DLD1 (cell line): ENCODE data around the gene MPZL1.
"Not testable (repeated sequence)": the region's sequence is repeated elsewhere in the genome, so short reads cannot be mapped to it uniquely, and the experiment has no call there.

Source experiments
- in situ Hi-C: cut with HindIII; loops from 2 replicates; pipeline ENCODE4 v1.10.0; 2017; ENCODE audit warnings: low sequenced_read_pairs

Gene MPZL1

GRCh38 chr1:167718914-167719691, 2.7 kb upstream of the MPZL1 start:
- in situ Hi-C loops = no loop called here

- in situ Hi-C loops = not testable (repeated sequence)
These were observed 1.9 kb upstream of the MPZL1 start for GRCh38 chr1:167719715-167720421.

GRCh38 chr1:167720965-167721616, 691 bp upstream of the MPZL1 start:
- in situ Hi-C loops = no loop called here

- in situ Hi-C loops = no loop called here
These were observed 529 bp downstream of the MPZL1 start for GRCh38 chr1:167722152-167722869.

- in situ Hi-C loops = no loop called here
These were observed 1.1 kb downstream of the MPZL1 start for GRCh38 chr1:167722870-167723251.

GRCh38 chr1:167723707-167724323, 2.0 kb downstream of the MPZL1 start:
- in situ Hi-C loops = no loop called here

GRCh38 chr1:167726008-167726407, 4.2 kb downstream of the MPZL1 start:
- in situ Hi-C loops = no loop called here

- in situ Hi-C loops = no loop called here
These were observed 7.1 kb downstream of the MPZL1 start for GRCh38 chr1:167728818-167729410.

GRCh38 chr1:167734227-167734626, 12.4 kb downstream of the MPZL1 start:
- in situ Hi-C loops = no loop called here

- in situ Hi-C loops = no loop called here
These were observed 13.1 kb downstream of the MPZL1 start for GRCh38 chr1:167734841-167735240.

GRCh38 chr1:167737169-167737568, 15.4 kb downstream of the MPZL1 start:
- in situ Hi-C loops = no loop called here

- in situ Hi-C loops = no loop called here
These were observed 16.4 kb downstream of the MPZL1 start for GRCh38 chr1:167738158-167738557.

- in situ Hi-C loops = no loop called here
These were observed 18.0 kb downstream of the MPZL1 start for GRCh38 chr1:167739752-167740151.

GRCh38 chr1:167741103-167741502, 19.3 kb downstream of the MPZL1 start:
- in situ Hi-C loops = not testable (repeated sequence)

GRCh38 chr1:167742392-167743057, 20.7 kb downstream of the MPZL1 start:
- in situ Hi-C loops = not testable (repeated sequence)

- in situ Hi-C loops = no loop called here
These were observed 23.1 kb downstream of the MPZL1 start for GRCh38 chr1:167744901-167745300.

- in situ Hi-C loops = no loop called here
These were observed 24.4 kb downstream of the MPZL1 start for GRCh38 chr1:167746013-167746672.

GRCh38 chr1:167746988-167747655, 25.3 kb downstream of the MPZL1 start:
- in situ Hi-C loops = no loop called here

- in situ Hi-C loops = no loop called here
These were observed 26.2 kb downstream of the MPZL1 start for GRCh38 chr1:167747988-167748387.
